GM18951 (cell line): ENCODE results near the gene PSD.

ENCODE experiments used
- POLR2A ChIP-seq: IDR thresholded peaks from 4 replicates; pipeline ENCODE4 v1.6.1; 2011; ENCODE audit warnings: mild to moderate bottlenecking; ENCODE audit not compliant: insufficient read length, insufficient read depth; ENCODE audit errors: extremely low read depth
- in situ Hi-C: fragments of 300-500 bp; cut with MboI; formaldehyde crosslinking; loops from one replicate; pipeline ENCODE4 v1.12.0; 2022; ENCODE audit warnings: low sequenced_read_pairs, mixed read lengths, inconsistent platforms; ENCODE audit not compliant: unreplicated experiment

Gene PSD

GRCh38 chr10:102433619-102434046 lies 15.0 kb upstream of the PSD start:
- in situ Hi-C loops: no loop called here
- TF ChIP-seq POLR2A: no peak

DNA sequence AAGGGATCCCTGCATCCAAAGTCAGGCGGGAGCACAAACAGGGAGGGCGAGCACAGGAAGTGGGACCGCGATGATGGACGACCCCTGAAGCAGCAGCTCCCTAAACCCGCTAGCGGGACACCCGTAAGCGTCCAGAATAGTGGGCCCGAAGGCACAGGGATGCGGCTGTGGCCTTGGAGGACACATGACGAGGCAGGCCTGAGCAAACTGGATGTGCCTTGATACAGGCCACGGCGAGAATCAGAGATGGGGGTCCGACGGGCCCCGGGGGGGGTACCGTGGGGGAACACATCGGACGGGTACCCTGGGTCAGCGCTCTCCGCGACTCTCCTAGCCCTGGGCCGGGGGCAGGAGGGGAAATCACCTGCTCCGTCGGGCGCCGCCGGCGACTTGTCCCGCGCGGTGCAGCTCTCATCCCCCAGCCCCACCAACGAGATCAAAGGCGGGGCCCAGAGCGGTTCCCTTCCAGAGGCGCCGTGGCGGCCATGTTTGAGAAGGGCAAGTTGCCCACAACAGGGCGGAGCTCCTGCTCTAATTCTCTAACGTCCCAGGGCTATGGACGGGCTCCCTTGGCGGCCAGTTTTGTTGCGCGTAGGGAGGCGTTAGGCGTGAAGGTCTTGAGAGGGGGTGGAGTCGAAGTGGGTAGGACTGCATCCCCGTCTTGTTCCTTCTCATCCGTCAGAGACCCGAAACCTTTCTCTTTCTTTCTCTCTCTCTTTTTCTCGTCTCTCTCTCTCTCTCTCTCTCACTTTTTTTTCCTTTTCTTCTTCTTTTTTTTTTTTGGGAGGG lies 13.8 kb upstream of the PSD start, which contains the start of gene CUEDC2:
Gene CUEDC2 (minus strand): TSS at position 413 of the 789 bp plus-strand sequence. CDS start 7,386 bp downstream, outside the sequence.
- in situ Hi-C loops: no loop called here
- peak; percentile 79 for TF ChIP-seq POLR2A

DNA sequence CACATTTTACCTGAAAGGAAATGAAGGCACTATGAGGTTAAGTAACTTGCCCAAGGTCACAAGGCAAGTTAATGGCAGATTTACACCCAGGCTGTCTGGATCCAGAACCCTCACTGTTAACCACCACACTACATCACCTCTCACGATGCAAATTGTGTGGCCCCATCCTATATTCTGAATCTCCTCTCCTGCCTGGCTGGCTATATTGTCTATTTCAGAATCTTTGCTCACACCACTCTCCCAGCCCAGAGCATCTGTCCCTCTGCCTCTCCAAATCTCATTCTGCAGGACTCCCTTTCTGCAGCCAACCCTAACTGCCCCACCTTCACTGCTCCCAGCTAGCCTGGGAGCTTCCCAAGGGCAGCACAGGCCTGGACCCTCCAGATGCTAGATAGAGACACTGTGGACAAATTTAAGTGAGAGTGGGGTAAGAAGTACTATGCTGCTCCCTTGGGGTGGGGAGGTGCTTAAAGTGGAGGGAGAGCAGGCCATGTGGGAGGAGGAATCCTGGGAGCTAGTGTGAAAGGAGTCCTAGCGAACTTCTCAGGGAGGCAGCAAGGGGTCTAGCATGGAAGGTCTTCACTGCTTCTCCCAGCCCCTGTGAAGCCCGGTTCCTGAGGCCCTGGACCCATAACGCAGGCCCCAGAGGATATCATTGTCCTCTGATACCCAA lies 13.0 kb upstream of the PSD start:
- in situ Hi-C loops: no loop called here
- TF ChIP-seq POLR2A: no peak

GRCh38 chr10:102429468-102429867 lies 10.9 kb upstream of the PSD start:
- in situ Hi-C loops: no loop called here
- no peak for TF ChIP-seq POLR2A

DNA sequence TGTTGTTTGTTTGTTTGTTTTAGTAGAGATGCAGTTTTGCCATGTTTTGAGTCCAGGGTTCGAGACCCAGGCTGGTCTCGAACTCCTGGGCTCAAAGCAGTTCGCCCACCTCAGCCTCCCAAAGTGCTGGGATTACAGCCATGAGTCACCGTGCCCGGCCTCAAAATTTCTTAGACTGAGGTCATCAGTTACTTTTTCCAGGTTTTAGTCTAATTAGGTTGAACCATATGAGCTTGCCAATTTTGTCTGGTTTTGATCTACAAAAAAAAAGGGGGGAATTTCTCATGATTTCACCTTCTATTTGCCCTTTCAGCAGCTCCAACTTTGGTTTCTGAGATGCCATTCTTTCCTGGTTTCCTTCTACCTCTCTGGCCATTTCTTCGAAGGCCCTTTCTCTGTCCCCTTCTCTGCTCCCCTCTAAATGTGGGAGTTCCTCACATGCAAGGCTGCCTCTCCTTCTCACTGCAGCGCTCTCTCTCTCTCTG lies 8.3 kb upstream of the PSD start:
- in situ Hi-C loops: no loop called here
- TF ChIP-seq POLR2A: no peak

DNA sequence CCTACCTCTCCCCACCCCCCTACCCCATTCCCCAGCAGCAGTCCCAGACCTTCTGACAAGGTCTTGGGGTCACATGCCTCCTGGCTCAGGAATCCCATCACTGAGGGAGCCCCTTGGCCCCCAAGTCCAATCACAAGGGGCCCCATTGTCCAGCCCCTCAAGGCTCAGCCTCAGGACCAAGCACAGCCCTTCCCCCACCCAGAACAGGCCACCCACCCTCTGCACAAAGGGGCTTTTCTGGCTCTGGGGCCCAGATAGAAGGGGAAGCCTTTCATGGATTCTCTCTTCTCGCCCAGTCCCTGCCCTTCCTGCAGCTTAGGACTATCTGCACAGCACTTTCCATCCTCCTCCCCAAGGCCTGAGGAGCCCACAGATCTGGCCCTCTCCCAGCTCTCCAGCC lies 6.9 kb upstream of the PSD start:
- in situ Hi-C loops: no loop called here
- TF ChIP-seq POLR2A: no peak

DNA sequence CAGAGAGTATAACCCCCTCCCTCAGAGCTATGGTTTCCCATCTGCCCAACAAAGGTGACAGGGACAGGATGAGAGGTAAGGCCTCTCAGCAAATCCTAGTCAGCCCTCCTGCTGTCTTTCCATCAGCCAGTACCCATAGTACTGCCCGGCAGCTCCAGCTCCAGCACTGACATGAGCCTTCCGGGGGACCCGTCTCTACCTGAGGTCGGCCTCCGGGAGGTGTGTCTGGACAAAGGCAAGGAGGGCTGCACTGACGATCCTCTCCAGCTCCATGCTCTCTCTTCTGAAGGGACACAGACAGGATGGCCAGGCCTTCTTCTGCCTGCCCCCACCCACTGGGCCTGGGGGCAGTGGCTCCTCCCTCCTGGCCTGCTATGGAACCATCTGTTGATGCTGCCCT lies 6.3 kb upstream of the PSD start:
- in situ Hi-C loops: no loop called here

GRCh38 chr10:102424145-102424544 lies 5.6 kb upstream of the PSD start:
- no peak for TF ChIP-seq POLR2A
- in situ Hi-C loops: no loop called here

More for the DNA sequence above, 6.3 kb upstream of the PSD start:
- no peak for TF ChIP-seq POLR2A

DNA sequence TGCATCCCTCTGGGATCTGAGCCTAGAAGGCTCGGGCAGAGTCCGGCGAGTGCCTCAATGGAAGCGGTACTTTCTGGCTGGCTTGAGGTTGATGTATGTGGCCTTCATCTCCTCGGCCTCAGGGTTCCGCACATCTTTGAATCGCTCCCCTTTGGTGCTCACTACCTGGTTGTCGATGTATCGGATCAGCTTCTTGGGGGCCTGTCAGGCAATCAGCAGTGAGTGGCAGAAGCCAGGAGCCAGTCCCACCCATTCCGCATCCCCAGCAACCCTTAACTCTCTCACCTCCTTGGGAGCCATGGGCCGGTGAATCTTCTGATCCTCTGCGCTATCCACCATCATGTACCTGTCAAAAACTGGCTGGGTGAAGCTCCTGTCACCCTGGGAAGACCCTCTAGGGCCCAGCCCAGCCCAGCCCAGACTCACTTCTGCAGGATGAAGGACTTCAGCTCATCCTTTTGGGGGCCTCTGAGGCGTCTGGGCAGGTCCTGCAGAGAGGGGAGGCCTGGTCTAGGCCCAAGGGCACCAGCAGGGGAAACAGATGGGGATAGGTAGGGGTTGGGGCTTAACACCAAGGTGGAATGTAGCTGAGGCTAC lies 4.9 kb upstream of the PSD start:
- TF ChIP-seq POLR2A: no peak

GRCh38 chr10:102422545-102423129 lies 4.1 kb upstream of the PSD start:
- in situ Hi-C loops: no loop called here
- peak; percentile 21 for TF ChIP-seq POLR2A

More for the DNA sequence above, 4.9 kb upstream of the PSD start:
- in situ Hi-C loops: no loop called here

- in situ Hi-C loops: no loop called here
- TF ChIP-seq POLR2A: no peak
Measured at GRCh38 chr10:102421757-102422512, 3.4 kb upstream of the PSD start.

DNA sequence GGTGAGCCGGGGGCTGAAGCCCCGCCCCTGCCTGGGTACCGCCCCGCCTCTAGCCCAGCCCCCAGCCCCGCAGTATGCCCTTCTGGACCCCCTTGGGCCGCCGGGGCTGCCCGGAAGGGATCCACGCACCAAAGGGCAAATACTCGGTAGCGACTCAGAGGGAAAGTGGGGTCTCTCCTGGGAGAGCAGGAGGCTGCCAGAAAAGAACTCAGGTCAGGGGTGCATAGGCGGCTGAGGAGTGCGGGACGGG lies 2.8 kb upstream of the PSD start:
- in situ Hi-C loops: no loop called here
- no peak for TF ChIP-seq POLR2A
